GM19035 (cell line): ENCODE data around the gene HCN4.
"Not testable (repeated sequence)": the region's sequence is repeated elsewhere in the genome, so short reads cannot be mapped to it uniquely, and the experiment has no call there.

Experiments used
- ATAC-seq: cut with Tn5 transposase; IDR thresholded peaks from one replicate; pipeline ENCODE4 v1.9.1; 2021; ENCODE audit not compliant: unreplicated experiment

Gene HCN4

DNA sequence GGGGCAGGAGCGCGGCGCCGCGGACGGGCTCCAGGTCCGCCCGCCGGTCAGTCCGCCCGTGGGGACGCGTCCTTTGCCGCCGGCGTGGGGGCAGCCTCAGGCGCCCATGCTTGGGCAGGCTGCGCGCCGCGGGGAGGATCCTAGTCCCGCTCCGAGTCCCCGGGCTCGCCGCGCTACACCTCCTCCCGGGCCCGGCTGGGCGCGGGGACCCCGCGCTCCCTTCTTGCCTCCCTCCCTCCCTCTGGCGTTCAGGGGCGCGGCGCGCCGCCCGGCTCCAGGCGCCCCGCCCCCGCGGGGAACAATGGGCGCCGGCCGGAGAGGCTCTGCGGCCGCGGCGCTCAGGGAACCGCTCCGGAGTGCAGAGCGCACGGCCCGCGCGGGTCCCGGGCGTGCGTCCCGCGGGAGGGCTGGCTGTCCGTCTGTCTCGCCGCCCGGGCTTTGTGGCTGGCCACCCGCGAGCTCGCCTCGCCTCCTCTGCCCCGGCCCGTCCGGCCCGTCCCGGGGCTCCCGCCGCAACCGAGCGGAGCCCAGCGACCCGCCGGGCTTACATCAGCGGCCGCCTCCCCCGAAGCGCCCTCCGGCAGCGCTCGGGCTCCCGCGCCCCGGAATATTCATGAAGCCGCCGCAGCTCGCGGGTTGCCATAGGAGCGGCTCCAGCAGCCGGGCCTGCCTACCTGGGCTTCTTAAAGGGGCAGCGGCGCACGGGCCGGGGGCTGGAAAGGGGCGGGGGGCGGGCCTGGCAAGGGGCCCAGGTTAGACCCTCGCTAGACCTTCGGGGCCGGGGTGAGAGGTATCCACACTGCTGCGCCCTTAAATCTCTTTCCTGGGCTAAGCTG lies at the start of gene HCN4:
HCN4 (minus strand) TSS at position 658 of the 836 bp plus-strand sequence. CDS start 688 bp downstream, outside the sequence.
- no peak for ATAC-seq

DNA sequence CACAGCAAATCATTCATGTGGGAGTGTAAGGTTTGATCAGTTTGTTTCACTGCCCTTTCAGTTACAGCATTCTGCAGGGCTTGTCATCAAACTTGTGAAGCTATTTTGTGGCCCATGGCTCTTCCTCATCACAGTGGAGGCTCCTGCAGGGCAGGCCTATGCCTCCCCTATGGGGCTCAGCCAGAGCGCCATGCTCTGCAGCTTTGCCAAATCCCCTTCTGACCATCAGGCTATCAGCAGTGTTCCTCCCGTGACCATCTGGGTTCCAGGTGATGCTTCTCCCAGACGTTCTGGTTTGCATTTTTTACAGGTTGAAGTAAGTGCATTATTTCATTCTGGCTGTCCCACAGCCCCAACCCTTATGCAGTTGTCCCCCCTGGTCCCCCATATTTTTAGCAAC lies 46.1 kb upstream of the HCN4 start:
- ATAC-seq: no peak

DNA sequence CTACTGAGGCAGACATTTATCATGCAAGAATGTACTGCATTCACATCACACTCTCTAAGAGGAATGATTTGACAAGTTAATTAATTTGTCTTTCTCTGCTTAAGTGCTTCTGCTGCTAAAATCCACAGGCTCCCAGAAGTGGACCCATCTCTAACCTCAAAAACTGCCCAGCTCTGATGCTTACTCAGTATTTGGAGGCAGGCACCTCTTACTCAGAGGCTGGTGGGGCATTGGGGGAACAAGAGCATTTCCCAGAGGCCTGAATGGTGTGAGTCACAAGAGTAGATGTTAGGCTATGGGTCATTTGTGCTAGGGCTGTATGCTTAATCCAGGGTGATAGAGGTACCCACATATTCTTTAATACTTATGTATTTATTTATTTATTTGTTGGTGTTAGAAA lies 34.4 kb upstream of the HCN4 start:
- no peak for ATAC-seq

DNA sequence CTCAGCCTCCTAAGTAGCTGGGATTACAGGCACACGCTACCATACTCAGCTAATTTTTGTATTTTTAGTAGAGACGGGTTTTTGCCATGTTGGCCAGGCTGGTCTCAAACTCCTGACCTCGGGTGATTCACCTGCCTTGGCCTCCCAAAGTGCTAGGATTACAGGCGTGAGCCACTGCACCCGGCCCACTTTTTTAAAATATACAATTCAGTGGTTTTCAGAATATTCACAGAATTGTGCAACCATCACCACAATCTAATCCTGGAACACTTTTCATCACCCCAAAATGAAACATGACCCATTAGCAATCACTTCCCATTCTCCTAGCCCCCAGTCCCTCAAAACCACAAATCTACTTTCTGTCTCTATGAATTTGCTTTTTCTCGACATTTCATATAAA lies 31.5 kb upstream of the HCN4 start:
- not testable (repeated sequence) for ATAC-seq

DNA sequence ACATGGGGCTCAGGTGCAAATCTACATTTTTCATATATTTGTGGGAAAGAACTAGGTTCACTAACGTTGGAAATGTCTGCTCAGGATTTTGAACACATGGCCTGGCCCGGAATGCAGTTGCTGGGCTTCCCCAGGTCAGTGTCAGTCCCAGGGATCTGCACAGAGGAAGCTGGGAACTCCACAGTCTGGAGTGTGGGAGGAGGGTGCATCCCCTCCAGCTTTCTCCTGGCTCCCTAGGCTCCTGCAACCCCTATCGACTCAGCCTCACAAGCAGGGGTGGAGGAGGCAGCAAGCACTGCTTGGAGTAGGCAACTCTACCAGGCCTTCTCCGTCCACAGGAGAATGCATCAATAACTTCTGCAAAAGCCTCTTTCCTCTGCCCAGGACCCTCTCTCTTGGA lies 30.1 kb upstream of the HCN4 start:
- ATAC-seq: no peak

DNA sequence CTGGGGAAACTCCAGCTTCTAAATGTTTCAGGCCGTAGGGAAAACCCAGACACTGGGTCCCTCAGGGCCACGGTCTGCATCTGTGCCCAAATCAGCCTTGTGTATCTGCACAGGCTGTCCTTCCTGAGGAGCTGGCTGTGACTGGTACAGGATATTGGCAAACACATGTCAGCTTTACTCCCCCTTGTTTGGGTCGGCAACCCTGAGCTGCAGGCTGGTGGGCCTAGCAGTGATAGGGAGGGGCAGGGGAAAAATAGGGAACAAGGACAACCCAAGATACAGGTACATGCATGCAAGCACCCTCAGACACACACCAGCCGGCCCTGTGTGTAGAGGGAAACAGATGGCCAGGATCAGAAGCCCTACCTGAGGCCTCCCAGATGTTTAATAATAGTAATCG lies 28.7 kb upstream of the HCN4 start:
- ATAC-seq: no peak

DNA sequence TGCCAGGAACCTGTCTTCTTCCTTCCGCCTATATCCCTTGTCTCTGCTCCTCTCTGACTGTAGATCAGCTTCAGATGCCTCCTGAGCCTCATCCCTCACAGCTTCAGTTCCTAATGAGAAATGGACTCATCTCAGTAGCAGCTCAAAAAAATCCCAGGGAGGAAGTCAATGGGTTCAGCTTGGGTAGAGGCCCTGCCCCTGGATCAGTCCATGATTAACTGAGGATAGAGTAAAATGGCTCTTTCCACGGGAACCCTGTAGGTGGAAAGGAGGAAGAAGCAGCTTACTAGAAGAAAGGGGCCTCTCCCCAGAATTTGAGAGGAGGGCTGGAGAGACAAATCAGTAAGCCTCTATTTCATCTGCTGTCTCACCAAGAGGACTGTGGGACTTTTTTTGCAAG lies 26.9 kb upstream of the HCN4 start:
- no peak for ATAC-seq

DNA sequence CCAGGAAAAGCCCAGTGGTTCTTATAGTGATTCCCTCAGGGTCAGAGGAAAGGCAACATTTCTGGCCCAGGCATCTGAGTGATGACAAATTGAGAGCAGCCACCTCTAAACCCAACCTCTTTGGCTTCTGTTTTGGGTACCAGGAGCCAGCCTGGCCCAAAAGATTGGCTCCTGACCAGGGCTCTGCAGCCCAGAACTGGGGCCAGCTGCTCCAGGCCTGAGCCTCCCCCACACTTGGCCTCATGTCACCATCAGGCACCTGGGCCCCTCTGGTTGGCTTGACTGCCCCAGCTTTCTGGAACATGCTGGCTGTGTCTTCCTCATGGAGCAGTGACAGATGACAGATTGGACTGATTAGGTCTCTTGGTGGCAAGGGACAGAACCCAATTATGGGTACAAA lies 26.0 kb upstream of the HCN4 start:
- ATAC-seq: no peak

DNA sequence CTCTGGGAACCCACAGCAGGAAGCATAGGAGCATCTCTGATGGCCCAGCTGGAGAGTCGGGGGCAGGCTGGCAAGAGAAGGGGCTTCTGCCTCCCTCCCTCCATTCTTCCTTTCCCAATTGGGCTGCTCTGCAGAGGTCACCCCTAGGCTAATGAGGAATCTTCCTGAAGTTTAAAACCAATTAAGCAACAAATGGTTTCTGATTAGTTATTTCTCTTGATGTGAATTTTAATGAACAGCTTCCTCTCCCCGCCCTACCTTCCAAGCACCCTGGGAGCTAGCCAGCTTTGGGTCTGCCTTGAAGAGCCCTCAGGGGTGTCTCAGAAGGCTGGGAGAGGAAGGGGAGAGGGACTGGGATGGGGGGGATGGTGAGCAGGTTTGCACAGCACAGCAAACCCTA lies 24.6 kb upstream of the HCN4 start:
- ATAC-seq: no peak

DNA sequence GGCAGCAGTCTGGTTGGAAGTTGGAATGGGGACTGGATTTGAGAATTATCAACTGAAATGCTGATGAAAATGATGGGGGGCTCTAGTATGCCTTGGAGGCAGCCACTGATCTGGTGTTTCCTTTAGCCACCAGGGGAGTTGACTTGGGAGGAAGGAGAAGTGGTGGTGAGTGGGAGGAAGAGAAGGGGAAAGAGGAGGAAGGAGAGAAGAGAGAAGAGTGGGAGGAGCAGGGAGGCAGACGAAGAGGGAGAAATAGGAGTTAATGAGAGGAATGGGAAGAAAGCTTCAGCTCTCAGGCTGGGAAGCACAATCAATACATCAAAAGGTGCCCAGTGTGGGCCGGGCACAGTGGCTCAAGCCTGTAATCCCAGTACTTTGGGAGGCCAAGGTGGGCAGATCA lies 23.3 kb upstream of the HCN4 start:
- no peak for ATAC-seq

DNA sequence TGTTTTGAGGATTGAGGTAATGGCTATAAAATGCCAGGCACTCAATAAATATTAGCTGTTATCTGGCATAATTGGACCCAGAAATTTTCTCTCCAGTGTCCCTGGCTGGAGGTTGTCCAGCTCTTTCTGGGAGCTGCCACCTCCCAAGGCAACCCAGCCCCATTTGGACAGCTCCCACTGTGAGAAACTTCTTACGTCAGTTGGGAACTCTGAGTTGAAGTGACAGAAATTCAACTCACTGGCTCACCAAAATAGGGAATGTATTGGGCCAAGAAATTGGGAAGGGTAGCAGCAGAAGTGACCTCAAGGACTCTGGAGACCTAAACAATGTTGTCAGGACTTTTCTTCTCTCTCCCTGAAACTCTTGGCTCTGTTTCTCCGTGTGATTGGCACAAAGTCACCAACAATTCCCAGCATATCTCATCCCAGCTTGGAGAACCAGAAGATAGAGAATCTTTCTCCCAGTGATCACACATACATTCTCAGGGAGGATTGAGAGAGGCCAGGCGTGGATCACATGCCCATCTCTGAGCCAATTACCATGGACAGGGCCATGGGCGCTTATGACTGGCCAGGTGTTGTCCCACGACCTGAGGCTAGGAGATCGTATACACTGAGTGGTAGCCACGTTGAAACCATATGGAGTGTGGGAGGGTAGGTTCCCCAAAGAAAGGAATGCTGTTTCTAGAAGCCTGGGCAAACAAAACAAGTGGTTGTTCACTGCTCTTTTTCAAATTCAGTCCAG lies 22.5 kb upstream of the HCN4 start:
- ATAC-seq: no peak

DNA sequence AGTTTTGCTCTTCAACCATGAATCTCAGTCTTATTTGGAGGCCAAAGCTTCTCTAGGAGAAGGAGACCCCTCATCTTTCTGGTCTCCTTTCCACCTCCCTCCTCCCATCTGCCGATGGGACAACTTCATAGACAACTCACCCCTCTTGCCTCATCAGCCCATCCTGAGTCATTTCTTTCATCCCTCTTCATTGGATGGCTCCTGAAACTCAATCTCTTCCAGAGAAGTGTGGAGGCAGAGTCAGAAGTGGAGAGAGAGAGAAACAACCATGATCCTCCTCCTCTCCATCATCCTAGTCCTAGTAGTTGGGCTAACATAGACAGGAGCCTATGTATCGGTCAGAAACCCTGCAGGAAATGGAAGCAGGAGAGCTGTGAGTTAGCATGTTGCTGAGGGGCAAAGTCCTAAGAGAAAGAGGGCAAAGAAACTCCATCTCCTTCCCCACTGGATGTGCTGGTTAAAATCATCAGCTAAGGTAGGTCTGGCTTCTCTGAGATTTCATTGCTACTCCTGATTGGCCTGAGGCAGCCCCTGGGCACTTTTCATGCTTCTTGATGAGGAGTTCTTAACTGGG lies 21.3 kb upstream of the HCN4 start:
- ATAC-seq: no peak

DNA sequence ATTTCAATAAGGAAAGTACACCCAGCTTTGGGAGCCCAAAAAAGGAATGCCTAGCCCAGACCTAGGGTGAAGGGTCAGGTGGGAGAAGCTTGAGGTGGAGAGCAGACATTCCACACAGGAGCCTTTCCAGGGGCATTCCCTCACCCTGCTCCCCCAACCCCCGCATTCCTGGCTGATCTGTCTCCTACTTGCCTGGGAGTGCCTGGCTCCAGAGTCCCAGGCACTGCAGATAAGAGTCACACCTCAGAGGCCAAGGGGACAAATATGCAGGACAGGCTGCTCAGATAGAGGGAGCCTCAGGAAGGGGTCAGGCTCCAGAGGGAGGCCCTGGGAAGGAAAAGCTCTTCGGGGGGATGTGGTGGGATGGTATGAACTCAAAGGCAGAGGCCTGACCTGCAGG lies 20.8 kb upstream of the HCN4 start:
- ATAC-seq: no peak

DNA sequence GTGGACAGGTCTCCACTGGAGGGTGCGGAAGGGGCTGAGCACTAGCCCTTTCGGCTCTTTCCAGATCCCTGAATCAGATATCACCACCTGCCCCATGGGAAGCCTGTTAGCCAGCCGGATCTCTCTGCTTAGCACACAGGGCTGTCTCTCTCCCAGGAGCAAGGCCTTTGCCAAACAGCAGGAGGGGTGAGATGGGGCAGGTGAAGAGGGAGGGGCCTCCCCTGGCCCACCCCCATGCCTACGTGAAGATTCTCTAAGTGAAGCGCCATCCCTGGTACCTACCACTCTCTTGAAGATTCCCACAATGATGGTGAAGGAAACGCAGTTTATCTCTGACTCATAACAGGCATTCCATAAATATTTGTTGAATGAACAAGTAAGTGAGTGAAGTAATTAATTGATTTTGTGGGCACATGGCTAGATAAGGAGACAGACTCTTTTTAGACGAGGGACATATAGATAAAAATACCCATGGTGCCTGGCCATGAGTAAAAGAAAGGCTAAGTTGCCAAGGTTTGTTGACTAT lies 19.6 kb upstream of the HCN4 start:
- ATAC-seq: no peak

DNA sequence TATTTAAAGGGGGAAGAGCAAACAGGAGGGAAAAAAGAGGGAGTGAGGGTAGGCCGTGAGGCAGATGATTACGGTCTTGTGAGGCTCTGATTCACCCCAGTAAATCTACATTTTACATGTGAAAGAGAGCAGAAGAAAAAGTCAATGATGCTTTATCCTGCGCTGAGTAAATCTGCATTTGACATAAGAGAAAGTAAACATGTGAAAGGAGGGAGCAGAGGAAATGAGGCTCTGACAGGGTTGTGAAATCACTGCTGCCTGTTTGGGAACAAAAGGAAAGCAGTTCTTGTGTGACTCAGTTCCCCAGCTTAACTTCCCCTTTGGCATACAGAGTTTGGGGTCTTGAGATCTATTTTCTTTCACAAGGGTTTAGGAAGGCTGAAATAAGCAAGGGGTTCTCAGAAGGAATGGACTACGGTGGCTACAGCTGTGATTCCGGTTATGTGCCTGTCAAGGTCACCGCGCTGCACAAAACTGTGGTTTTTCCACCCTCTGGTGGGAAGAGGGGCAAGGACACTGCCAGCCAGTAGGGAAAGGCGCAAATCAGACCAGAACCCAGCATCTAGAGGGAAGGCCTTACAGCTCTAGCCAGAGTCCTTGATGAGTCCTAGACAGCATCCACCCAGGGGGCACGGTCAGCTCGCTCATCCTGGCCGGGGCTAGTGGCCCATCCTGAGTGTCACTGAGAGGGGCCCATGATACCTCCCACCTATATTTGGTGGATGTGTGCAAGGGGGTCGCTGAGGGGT lies 18.9 kb upstream of the HCN4 start:
- no peak for ATAC-seq

DNA sequence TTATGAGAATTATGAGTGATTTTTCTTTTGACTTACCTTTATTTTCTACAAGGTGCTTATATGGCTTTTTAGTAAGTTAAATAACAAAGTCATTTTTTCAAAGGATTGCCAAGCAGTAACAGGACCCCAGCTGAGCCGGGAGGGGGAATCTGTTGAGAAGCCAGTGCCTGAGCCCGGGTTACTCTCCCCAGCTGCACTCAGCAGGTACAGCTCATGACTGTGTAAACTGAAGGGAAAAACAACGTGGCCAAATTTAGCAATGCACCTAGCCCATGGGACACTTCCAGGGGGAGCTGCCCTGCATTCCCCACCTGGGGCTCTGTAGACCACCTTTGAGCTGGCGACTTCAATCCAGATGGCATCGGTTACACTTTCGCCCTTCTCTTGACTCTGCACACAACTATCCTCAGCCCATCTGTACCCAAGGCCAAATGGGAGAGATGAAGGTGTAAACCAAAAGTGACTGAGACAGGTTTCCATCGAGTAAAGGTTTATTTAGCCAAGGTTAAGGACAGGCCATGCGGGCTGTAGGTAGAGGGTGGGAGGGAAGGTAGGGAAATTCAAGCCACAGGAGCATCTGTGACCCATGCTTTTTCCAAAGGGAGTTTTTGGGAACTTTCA lies 18.2 kb upstream of the HCN4 start:
- no peak for ATAC-seq

DNA sequence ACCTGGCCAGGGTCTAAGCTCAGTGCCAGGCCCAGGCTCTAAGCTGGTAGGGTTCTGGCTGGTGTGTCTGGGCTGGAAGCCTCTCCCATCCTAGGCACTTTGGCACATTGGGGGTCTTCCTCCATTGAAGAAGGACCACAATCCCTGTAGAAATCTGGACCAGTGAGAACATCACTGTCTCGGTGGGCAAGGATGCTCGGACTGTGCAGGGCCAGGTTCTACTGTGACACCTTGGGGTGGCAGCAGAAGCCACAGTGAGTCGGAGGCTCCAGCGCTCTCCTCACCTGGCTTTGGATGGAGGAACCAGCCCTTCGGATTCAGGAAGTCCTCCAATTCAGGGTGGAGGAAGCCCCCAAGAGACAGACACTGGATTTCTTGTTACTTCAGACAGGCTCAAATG lies 17.5 kb upstream of the HCN4 start:
- no peak for ATAC-seq

DNA sequence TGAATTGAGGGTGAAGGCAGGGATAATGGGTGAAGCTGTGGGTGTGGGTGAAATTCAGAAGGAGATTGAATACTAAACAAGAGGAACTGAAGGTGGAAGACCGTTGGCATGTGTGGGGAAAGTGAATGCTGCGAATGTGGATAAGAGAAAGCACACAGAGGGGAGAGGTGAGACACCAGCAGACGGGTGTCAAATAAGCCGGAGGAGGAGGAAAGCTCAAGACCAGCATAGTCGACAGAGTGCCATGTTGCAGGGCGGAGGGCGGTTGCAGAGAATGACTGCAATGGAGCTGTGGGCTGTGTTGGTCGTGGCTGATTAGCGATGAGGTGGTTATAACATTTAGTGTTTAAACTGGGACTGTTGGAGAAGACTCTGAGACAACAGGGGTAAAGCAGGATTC lies 16.4 kb upstream of the HCN4 start:
- no peak for ATAC-seq

DNA sequence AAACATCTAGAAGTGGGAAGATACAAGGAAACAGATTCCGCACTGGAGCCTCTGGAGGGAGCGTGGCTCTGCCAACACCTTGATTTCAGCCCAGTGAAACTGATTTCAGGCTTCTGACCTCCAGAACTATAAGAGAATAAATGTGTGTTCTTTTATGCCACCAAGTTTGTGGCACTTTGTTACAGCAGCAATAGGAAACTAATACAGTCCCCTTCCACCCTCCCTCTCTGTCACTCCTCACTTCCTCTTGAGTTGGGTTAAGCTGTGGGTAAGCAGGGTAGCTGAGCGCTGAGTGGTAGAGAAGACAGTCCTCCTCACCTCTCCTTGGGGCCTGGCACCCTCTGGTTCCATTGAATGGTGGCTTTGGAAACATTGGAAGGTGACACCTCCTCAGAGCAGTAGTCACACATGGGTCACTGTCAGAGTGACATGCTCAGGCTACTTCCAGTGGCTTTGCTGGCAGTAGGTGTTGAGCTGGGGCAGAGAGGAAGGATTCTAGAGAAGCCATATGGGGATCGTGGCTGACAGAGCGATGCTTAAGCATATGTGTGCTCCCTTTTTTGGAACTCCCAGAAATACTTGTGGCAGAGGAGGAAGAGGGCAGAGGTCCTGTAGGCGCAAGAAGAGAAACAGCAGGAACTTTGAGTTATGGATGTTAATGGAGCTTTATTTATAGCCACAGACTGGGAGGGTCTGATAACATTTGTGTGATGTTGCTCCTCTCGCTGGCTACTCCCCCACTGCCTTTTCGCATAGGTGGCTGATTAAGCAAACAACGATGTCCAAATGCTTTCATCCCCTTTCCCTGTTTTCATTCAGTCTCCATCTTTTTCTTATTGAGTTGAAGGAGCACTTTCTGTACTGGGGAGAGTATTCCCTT lies 14.8 kb upstream of the HCN4 start:
- ATAC-seq: no peak

DNA sequence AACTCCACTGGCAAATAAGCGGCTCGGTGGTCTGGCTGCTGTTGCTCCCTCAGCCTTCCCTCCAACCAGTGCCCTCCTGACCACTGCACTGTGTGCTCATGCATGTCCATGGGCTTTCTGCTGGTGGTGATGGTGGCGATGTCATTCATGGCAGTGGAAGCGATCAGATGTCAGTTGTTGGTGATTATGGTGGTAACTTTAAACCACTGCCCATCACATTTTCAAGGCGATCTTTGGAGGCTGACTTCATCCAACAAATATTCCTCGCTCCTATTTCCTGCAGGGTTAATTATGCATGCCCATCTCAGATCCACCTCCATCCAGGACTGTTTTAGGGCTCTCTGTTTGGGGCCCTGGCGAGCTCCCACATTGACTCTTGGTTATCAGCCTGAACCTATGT lies 13.4 kb upstream of the HCN4 start:
- ATAC-seq: no peak
